ENCODE data around the gene WDSUB1.

WDSUB1 gene

GRCh38 chr2:159285929-159286708 lies at the start of gene WDSUB1:
TSS of gene WDSUB1 (minus strand) at chr2:159286703. CDS start at chr2:159283069, 3,634 bp downstream.
- peak; percentile 46 to 57 for DNase-seq

- no peak for DNase-seq
Measured at GRCh38 chr2:159326569-159327255, 40.2 kb upstream of the WDSUB1 start.

GRCh38 chr2:159322419-159322818 lies 35.9 kb upstream of the WDSUB1 start:
- DNase-seq, result no peak

GRCh38 chr2:159317392-159318088 lies 31.0 kb upstream of the WDSUB1 start:
- DNase-seq, result no peak

GRCh38 chr2:159307942-159308341 lies 21.4 kb upstream of the WDSUB1 start:
- no peak for DNase-seq

- DNase-seq, result no peak
Measured at GRCh38 chr2:159300586-159300985, 14.1 kb upstream of the WDSUB1 start.

GRCh38 chr2:159298967-159299366 lies 12.5 kb upstream of the WDSUB1 start:
- no peak for DNase-seq

- DNase-seq, result no peak
Measured at GRCh38 chr2:159297042-159297707, 10.7 kb upstream of the WDSUB1 start.

GRCh38 chr2:159292157-159292556 lies 5.7 kb upstream of the WDSUB1 start:
- no peak for DNase-seq

GRCh38 chr2:159290289-159290907 lies 3.9 kb upstream of the WDSUB1 start:
- peak in 1 of 2 experiments; percentile 75 for DNase-seq

- no peak for DNase-seq
Measured at GRCh38 chr2:159287733-159288132, 1.2 kb upstream of the WDSUB1 start.

GRCh38 chr2:159286709-159287441 lies 372 bp upstream of the WDSUB1 start:
- peak; percentile 90 to 96 for DNase-seq

GRCh38 chr2:159285433-159285832 lies 1.1 kb downstream of the WDSUB1 start:
- no peak for DNase-seq

- DNase-seq, result no peak
Measured at GRCh38 chr2:159283529-159283928, 3.0 kb downstream of the WDSUB1 start.

GRCh38 chr2:159281002-159281401 lies 5.5 kb downstream of the WDSUB1 start:
- DNase-seq, result peak; percentile 63 to 84

GRCh38 chr2:159279700-159280099 lies 6.8 kb downstream of the WDSUB1 start:
- no peak for DNase-seq

- DNase-seq, result no peak
Measured at GRCh38 chr2:159275111-159275510, 11.4 kb downstream of the WDSUB1 start.

- DNase-seq, result no peak
Measured at GRCh38 chr2:159272156-159272555, 14.3 kb downstream of the WDSUB1 start.

- no peak for DNase-seq
Measured at GRCh38 chr2:159270744-159271379, 15.6 kb downstream of the WDSUB1 start.

GRCh38 chr2:159267921-159268320 lies 18.6 kb downstream of the WDSUB1 start:
- no peak for DNase-seq

- no peak for DNase-seq
Measured at GRCh38 chr2:159266554-159266953, 19.9 kb downstream of the WDSUB1 start.

All from NCI-H524 (cell line).